Tibial artery (tissue), 4 donors: ENCODE measurements around the gene ACVRL1.
A peak's percentile ranks its signal among the peaks of the same experiment; 100 is the strongest.

Source experiments
- DNase-seq, 2 donors: peaks; one replicate each; pipeline ENCODE4 v3.0.0-alpha.2; 2019
- H3K27ac ChIP-seq, 2 donors: fragments of 200-600 bp; sonication (generic) in 1 of 2; 1 replicate in 1 of 2; 2 replicates in 1 of 2; pipeline ENCODE4 v1.5.1; 2018 to 2019; ENCODE audit warnings: mild to moderate bottlenecking in 1 of 2
- H3K27me3 ChIP-seq, 2 donors: fragments of 200-600 bp; sonication (generic) in 1 of 2; one replicate each; pipeline versions ENCODE4 v1.5.1 to v1.6.0; 2016 to 2019
- H3K36me3 ChIP-seq, 3 donors: fragments of 200-600 bp; sonication (generic) in 2 of 3; one replicate each; pipeline ENCODE4 v1.5.1; 2016 to 2019; ENCODE audit warnings: mild to moderate bottlenecking in 2 of 3
- H3K4me1 ChIP-seq, 4 donors: fragments of 200-600 bp; sonication (generic) in 2 of 4; 1 replicate in 3 of 4; 2 replicates in 1 of 4; pipeline ENCODE4 v1.5.1; 2016 to 2019
- H3K4me3 ChIP-seq, 2 donors: fragments of 200-600 bp; sonication (generic) in 1 of 2; 1 replicate in 1 of 2; 2 replicates in 1 of 2; pipeline ENCODE4 v1.5.1; 2018 to 2019; ENCODE audit warnings: mild to moderate bottlenecking in 2 of 2
- H3K9me3 ChIP-seq, 3 donors: fragments of 200-600 bp; sonication (generic) in 1 of 3; one replicate each; pipeline ENCODE4 v1.5.1; 2016 to 2019
- intact Hi-C: fragments of 100-400 bp; cut with DNase I; formaldehyde crosslinking; loops from one replicate; pipeline ENCODE4 v1.15.0; 2023; ENCODE audit warnings: low total_unique reads
- TF ChIP-seq, protein P1 (sequence below), 2 experiments: fragments of 200-600 bp in 1 of 2; fragments of 450-650 bp in 1 of 2; IDR thresholded peaks; one replicate each; pipeline ENCODE4 v1.5.1; 2017 to 2019; ENCODE audit warnings: antibody characterized with exemption in 2 of 2, mild to moderate bottlenecking in 1 of 2, moderate library complexity in 1 of 2

Gene ACVRL1

DNA sequence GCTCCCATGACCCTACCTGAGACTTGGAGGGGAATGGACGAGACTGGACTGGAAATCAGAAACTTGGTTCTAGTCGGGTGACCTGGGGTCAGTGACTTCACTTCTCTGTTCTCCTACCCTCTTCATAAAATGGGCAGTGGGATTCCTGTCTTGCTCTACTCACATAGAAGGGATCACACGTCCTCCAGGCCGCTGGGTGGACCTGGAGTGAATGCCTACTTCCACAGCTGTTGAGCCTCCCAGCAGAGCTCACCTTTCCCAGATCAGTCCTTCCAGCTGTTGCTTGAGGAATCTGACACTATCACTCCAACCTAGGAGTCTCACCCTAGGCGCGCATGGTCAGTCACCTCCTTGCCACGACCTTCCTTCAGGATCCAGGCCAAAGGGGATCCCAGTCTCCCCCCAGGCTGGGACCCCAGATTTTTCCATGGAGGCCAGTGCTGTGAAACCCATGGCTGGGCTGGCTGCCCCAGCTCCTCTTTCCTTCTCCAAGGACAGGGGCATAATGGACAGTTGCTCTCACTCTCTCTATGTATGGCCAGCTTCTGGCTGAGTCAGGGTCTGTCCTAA, 637 bp downstream of the ACVRL1 start:
- no peaks in the 10 kb centered on the region for H3K36me3 ChIP-seq
- TF ChIP-seq, protein P1, sequence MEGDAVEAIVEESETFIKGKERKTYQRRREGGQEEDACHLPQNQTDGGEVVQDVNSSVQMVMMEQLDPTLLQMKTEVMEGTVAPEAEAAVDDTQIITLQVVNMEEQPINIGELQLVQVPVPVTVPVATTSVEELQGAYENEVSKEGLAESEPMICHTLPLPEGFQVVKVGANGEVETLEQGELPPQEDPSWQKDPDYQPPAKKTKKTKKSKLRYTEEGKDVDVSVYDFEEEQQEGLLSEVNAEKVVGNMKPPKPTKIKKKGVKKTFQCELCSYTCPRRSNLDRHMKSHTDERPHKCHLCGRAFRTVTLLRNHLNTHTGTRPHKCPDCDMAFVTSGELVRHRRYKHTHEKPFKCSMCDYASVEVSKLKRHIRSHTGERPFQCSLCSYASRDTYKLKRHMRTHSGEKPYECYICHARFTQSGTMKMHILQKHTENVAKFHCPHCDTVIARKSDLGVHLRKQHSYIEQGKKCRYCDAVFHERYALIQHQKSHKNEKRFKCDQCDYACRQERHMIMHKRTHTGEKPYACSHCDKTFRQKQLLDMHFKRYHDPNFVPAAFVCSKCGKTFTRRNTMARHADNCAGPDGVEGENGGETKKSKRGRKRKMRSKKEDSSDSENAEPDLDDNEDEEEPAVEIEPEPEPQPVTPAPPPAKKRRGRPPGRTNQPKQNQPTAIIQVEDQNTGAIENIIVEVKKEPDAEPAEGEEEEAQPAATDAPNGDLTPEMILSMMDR (IDR thresholded peaks at IDR 0.05): no peak
- intact Hi-C loops: no loop called here
- H3K4me1 ChIP-seq: peaks cover 0 to 41% (median 22%) of the 10 kb centered on the region in 4 donors
- peaks cover 0 to 33% of the 10 kb centered on the region in 2 donors for H3K27me3 ChIP-seq
- H3K4me3 ChIP-seq: peak overlapping the region; percentile 47 to 56
- peak overlapping the region; percentile 64 to 73 for H3K27ac ChIP-seq
- H3K9me3 ChIP-seq: no peaks in the 10 kb centered on the region
- DNase-seq: peak; percentile 7 to 53

DNA sequence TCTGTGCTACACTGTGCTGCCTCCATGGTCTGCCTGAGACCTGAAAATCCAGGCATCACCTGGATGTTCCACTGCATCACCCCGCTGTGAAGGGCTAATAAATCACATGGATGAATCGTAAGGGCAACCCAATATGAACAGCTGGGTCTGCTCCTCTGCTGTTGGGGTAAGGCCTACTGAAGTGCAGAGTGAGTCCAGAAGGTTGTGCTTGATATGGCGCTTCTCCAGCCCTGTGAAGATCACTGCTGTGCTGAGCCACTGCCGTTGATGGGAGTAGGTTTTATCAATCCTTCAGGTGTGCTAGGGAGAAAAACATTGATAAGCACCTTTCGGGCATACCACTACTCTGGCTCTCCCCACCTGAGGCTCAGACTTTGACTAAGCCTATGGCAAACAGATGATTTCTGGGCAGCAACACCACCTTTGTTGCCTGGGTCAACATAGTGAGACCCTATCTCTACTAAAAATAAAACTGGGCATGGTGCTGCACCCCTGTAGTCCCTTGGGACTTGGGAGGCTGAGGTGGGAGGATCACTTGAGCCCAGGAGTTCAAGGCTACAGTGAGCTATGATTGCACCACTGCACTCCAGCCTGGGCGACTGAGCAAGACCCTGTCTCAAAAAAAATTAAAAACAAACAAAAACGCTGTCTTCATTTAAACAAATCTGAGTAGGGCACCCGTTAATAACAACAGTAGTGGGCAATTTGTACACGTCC, 1.7 kb downstream of the ACVRL1 start:
- no peak overlapping the region for H3K27ac ChIP-seq

DNA sequence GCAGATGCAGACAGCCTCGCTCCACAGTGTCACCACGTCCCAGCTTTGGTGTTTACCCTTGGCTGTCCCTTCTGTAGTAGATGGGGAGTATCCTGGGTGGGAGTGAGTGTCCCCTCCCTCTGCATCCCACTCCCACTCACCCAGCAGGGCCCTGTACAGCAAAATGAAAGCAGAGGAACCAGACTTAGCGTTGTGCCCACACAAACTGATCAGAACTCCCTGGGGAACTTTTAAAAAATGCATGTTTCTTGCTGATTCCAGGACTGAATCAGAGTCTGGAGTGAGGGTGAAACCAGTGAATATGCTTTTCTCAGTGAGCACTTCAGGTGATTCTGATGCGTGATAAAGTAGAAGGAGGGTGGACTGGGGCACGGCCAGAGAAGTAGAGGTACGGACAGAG, 2.9 kb downstream of the ACVRL1 start:
- Histone ChIP-seq H3K27ac (no peak overlapping the region), H3K27me3 (peaks cover 0 to 46% of the 10 kb centered on the region in 2 donors), H3K36me3 (no peaks in the 10 kb centered on the region), H3K4me3 (no peak overlapping the region), H3K4me1 (peaks cover 0 to 41% (median 19%) of the 10 kb centered on the region in 4 donors), H3K9me3 (no peaks in the 10 kb centered on the region)
- intact Hi-C loops: no loop called here
- DNase-seq: no peak
- TF ChIP-seq, protein P1 (IDR thresholded peaks at IDR 0.05): no peak

More for the DNA sequence above, 1.7 kb downstream of the ACVRL1 start:
- DNase-seq: peak in 1 of 2 donors; percentile 44
- no peak overlapping the region for H3K4me3 ChIP-seq
- H3K27me3 ChIP-seq: peaks cover 0 to 42% of the 10 kb centered on the region in 2 donors
- intact Hi-C loops: no loop called here
- TF ChIP-seq, protein P1 (IDR thresholded peaks at IDR 0.05): no peak
- H3K9me3 ChIP-seq: no peaks in the 10 kb centered on the region
- no peaks in the 10 kb centered on the region for H3K36me3 ChIP-seq
- peaks cover 0 to 41% (median 22%) of the 10 kb centered on the region in 4 donors for H3K4me1 ChIP-seq

DNA sequence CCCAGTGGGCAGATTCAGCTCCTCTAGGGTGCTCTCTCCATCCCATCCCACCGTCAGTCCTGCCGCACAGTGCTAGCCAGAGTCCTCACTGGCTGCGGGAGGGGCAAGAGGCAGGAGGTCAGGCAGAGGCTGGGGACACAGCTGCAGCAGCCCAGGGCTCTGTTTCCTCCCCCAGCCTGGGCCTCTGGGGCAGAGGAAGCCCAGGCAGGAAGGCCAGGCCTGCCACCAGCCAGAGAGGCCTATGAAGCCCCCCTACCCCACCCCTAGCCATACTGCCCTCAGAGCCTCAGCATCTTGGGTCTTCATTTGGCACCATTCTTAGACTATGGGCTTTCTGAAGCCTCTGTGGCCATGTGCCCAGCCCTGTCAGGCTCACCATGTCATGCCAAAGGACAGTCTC, 3.4 kb downstream of the ACVRL1 start:
- H3K9me3 ChIP-seq: no peaks in the 10 kb centered on the region
- TF ChIP-seq, protein P1 (IDR thresholded peaks at IDR 0.05): no peak
- intact Hi-C loops: no loop called here
- H3K4me1 ChIP-seq: peaks cover 0 to 38% (median 19%) of the 10 kb centered on the region in 4 donors
- no peak for DNase-seq
- H3K27ac ChIP-seq: no peak overlapping the region
- peaks cover 0 to under 1% (median 0%) of the 10 kb centered on the region in 3 donors for H3K36me3 ChIP-seq
- no peak overlapping the region for H3K4me3 ChIP-seq
- H3K27me3 ChIP-seq: peaks cover 0 to 51% of the 10 kb centered on the region in 2 donors

DNA sequence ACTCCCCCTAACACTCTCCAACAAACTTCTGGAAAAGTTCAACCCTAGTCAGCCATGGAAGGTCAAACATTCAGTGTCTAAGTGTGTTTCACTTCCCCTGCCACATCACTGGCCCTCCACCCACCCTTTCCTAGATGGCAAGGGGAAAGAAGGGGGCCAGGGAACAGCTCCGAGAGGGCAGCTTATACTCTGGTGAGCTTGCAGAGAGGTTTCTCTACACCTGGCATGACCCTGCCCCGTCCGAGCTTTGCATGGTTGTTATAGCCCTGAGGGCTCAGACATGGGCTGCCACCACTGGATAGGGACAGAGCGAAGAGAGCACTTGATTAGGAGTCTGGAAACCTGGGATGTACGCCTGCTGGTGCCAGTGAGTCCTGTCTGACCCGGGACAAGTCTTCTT, 4.0 kb downstream of the ACVRL1 start:
- no peaks in the 10 kb centered on the region for H3K9me3 ChIP-seq
- H3K36me3 ChIP-seq: peaks cover 0 to 4% (median 0%) of the 10 kb centered on the region in 3 donors
- TF ChIP-seq, protein P1 (IDR thresholded peaks at IDR 0.05): no peak
- peaks cover 0 to 32% (median 18%) of the 10 kb centered on the region in 4 donors for H3K4me1 ChIP-seq
- intact Hi-C loops: no loop called here
- no peak overlapping the region for H3K27ac ChIP-seq
- no peak overlapping the region for H3K4me3 ChIP-seq
- DNase-seq: peak in 1 of 2 donors; percentile 41
- peaks cover 0 to 54% of the 10 kb centered on the region in 2 donors for H3K27me3 ChIP-seq
